Measurements from ENCODE around the gene S100A16. TPM values are rescaled to one million over a fixed set of nuclear protein-coding genes. Genes with fewer than 3 reads are reported as not detected.

Gene S100A16
- polyA plus RNA-seq, 6 donors from 2014 or later: not detected

Other genes with a start within 250 kb of the S100A16 start
- gene S100A12, start 237.5 kb downstream of the S100A16 start, polyA plus RNA-seq (ENCODE audit: low read depth in 6 of 6): 1 to 10 TPM; 1.0 to 7.8 (median 3.1) TPM
- gene S100A8, start 222.1 kb downstream of the S100A16 start, polyA plus RNA-seq (ENCODE audit: low read depth in 6 of 6): 100 to 1,000 TPM in 1 of 6 donors, 10 to 100 TPM in 4, 1 to 10 TPM in 1; 6.3 to 131 (median 36.3) TPM
- not detected for gene S100A7A, start 196.6 kb downstream of the S100A16 start, polyA plus RNA-seq (ENCODE audit: low read depth in 6 of 6)
- not detected for gene S100A7, start 152.5 kb downstream of the S100A16 start, polyA plus RNA-seq (ENCODE audit: low read depth in 6 of 6)
- 100 to 1,000 TPM; 131 to 239 (median 154) TPM for gene S100A6, start 77.1 kb downstream of the S100A16 start, polyA plus RNA-seq (ENCODE audit: low read depth in 6 of 6)
- not detected for gene S100A5, start 72.2 kb downstream of the S100A16 start, polyA plus RNA-seq (ENCODE audit: low read depth in 6 of 6)
- gene S100A4, start 67.3 kb downstream of the S100A16 start, polyA plus RNA-seq (ENCODE audit: low read depth in 6 of 6): 100 to 1,000 TPM in 2 of 6 donors, 10 to 100 TPM in 4; 50.2 to 167 (median 93.2) TPM
- gene S100A3, start 63.9 kb downstream of the S100A16 start, polyA plus RNA-seq (ENCODE audit: low read depth in 6 of 6): not detected
- gene S100A2, start 47.3 kb downstream of the S100A16 start, polyA plus RNA-seq (ENCODE audit: low read depth in 6 of 6): not detected
- gene S100A14, start 3.2 kb upstream of the S100A16 start, polyA plus RNA-seq (ENCODE audit: low read depth in 6 of 6): not detected
- gene S100A13, start 14.4 kb upstream of the S100A16 start, polyA plus RNA-seq (ENCODE audit: low read depth in 6 of 6): 1 to 10 TPM in 4 of 6 donors, not detected in 2; 1.2 to 2.1 (median 1.6) TPM
- gene S100A1, start 15.3 kb upstream of the S100A16 start, polyA plus RNA-seq (ENCODE audit: low read depth in 6 of 6): not detected
- gene CHTOP, start 20.9 kb upstream of the S100A16 start, polyA plus RNA-seq (ENCODE audit: low read depth in 6 of 6): 10 to 100 TPM; 43.3 to 94.4 (median 54.4) TPM
- gene SNAPIN, start 45.6 kb upstream of the S100A16 start, polyA plus RNA-seq (ENCODE audit: low read depth in 6 of 6): 100 to 1,000 TPM in 2 of 6 donors, 10 to 100 TPM in 4; 51.1 to 111 (median 90.1) TPM
- gene ILF2, start 57.9 kb upstream of the S100A16 start, polyA plus RNA-seq (ENCODE audit: low read depth in 6 of 6): 100 to 1,000 TPM; 124 to 202 (median 134) TPM
- gene NPR1, start 65.6 kb upstream of the S100A16 start, polyA plus RNA-seq (ENCODE audit: low read depth in 6 of 6): not detected
- gene INTS3, start 114.9 kb upstream of the S100A16 start, polyA plus RNA-seq (ENCODE audit: low read depth in 6 of 6): 10 to 100 TPM in 5 of 6 donors, 1 to 10 TPM in 1; 6.0 to 15.1 (median 11.5) TPM
- gene SLC27A3, start 162.3 kb upstream of the S100A16 start, polyA plus RNA-seq (ENCODE audit: low read depth in 6 of 6): 1 to 10 TPM; 3.2 to 5.4 (median 4.1) TPM